ENCODE measurements around the gene DUSP19.

- no peak for TF ChIP-seq CTCF (IDR thresholded peaks at IDR 0.05 in 8 of 11, conservative IDR thresholded peaks at IDR 0.05 in 3 of 11)
- no peak for TF ChIP-seq POLR2A (IDR thresholded peaks at IDR 0.05)
Observed at GRCh38 chr2:183149489-183149888, 70.9 kb downstream of the DUSP19 start.
